Caki2 (cell line): Measurements from ENCODE around the gene SERPINB2. TPM values are rescaled to one million over a fixed set of nuclear protein-coding genes. Genes with fewer than 3 reads are reported as not detected.

Source experiments
- DNase-seq: peaks from one replicate; pipeline ENCODE4 v3.0.0-alpha.2; 2015; ENCODE audit warnings: low read depth
- in situ Hi-C: cut with HindIII; loops from 2 replicates; pipeline ENCODE4 v1.10.0; 2016; ENCODE audit warnings: low sequenced_read_pairs, low pct_unique_long_range_greater_than_20kb, mixed read lengths
- total RNA-seq: library from RNA; depleted of rRNA; stranded (reverse); fragments of >200 nt; shearing (Covaris generic); gene quantifications from 2 replicates; pipeline ENCODE4 v1.2.3, GENCODE V29; 2014; ENCODE audit warnings: low replicate concordance; rRNA removed

Gene SERPINB2, protein sequence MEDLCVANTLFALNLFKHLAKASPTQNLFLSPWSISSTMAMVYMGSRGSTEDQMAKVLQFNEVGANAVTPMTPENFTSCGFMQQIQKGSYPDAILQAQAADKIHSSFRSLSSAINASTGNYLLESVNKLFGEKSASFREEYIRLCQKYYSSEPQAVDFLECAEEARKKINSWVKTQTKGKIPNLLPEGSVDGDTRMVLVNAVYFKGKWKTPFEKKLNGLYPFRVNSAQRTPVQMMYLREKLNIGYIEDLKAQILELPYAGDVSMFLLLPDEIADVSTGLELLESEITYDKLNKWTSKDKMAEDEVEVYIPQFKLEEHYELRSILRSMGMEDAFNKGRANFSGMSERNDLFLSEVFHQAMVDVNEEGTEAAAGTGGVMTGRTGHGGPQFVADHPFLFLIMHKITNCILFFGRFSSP
- total RNA-seq = not detected in 2 replicates

GRCh38 chr18:63887424-63887823 is at the start of gene SERPINB2:
TSS of gene SERPINB2 (plus strand) at chr18:63887705. CDS start at chr18:63891445, 3,740 bp downstream.
- in situ Hi-C loops = no loop called here
- DNase-seq = no peak

- no peak for DNase-seq
- in situ Hi-C loops = no loop called here
These were observed 44.5 kb upstream of the SERPINB2 start for GRCh38 chr18:63843008-63843407.

DNA sequence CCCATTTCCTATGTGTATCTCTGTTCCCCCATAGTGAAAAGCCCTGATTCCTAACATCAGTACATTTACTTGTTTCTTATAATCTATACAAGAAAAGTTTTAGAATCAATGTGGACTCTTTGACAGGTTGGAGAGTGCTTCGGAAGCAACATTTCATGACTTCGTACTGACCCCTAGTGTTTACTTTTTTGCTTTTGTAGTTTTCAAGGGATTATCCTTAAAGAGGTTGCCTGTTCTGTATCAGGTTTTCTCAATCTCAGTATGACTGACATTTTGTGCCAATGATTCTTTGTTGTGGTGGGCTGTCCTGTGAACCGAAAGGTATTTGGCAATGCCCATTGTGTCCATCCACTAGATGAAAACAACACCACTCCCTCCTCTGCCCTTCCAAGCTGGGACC is 43.3 kb upstream of the SERPINB2 start:
- DNase-seq = peak; percentile 19
- in situ Hi-C loops = no loop called here

DNA sequence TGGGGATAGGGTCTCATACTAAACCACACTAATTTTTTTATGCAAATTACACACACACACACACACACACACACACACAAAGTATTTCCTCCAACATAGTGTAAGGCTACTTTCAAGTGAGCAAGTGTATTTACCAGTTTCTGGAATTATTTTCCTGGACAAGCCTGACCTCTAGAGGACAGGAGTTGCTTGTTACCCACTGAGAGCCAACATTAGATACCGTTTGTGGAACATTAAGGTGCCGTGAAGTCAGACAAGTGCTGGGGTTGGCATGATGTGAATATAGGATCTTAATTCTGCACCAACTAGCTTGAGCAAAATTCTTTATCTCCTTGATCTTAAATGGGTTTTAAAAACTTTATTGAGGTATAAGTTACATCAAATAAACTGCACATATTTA is 39.3 kb upstream of the SERPINB2 start:
- in situ Hi-C loops = no loop called here
- DNase-seq = peak; percentile 23

GRCh38 chr18:63850020-63850419 is 37.5 kb upstream of the SERPINB2 start:
- in situ Hi-C loops = no loop called here
- DNase-seq = no peak

GRCh38 chr18:63850636-63851035 is 36.9 kb upstream of the SERPINB2 start:
- DNase-seq = no peak
- in situ Hi-C loops = no loop called here

- no peak for DNase-seq
- in situ Hi-C loops = no loop called here
These were observed 29.0 kb upstream of the SERPINB2 start for GRCh38 chr18:63858456-63858855.

DNA sequence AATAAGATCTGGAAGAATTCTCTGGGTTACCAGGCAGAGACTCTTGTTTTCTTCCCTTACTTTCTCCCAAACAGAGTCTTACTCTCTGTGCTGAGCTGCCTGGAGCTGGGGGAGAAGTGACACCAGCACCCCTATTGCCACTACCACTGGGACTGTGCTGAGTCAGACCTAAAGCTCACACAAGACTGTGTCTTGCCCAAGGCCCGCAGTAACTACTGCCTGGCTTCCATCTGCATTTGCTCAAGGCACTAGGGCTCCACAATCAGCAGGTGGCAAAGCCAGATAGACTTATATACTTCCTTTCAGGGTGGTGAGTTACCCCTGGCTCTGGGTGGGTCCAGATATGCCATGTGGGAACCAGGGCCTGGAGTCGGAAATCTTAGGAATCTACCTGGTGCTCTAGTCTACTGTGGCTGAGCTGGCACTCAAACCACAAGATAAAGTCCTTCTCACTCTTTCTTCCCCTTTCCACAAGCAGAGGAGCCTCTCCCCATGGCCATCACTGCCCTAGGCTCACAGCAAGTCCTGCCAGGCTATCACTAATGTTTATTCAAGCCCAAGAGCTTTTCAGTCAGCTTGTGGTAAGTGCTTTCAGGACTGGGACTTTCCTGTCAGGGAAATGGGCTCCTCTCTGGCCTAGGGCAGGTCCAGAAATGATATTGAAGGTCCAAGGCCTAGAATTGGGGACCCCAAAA is 27.6 kb upstream of the SERPINB2 start:
- in situ Hi-C loops = no loop called here
- no peak for DNase-seq

GRCh38 chr18:63860531-63860930 is 27.0 kb upstream of the SERPINB2 start:
- in situ Hi-C loops = no loop called here
- DNase-seq = no peak

DNA sequence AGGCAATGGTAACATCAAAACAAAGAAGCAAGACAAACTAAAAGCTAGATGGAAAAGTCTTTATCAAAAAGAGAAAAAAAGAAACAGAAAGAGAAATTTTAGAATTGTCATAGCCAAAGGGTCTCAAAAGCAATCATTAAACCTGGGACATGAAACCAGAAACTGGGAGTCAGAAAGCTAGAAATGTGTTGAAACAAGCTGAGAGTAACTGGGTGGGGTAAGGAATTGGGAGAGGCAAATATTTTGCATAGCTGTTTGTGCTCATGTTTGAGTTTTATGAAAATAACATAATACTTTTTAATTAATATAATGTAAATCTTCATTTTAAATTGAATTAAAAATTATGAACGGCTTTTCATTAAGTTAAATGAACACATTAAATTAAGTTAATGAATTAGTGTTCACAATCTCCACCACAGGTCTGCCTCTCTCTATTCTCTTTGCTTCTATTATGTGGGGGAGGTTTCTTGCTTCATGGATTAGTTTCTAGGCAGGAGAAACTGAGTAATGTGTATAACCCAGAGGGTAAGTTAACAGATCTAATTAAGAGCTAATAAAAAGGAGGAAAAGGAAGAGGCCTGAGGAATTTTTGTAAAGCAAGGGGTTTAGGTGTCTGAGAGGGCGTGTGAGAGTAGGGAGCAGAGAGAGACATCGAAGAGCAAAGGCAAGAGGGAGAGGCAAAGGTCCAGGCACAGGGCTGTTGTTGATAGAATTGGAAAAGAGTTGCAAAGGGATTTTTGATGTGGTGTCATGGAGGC is 20.0 kb upstream of the SERPINB2 start:
- no peak for DNase-seq
- in situ Hi-C loops = no loop called here

- in situ Hi-C loops = no loop called here
- no peak for DNase-seq
These were observed 19.0 kb upstream of the SERPINB2 start for GRCh38 chr18:63868546-63868945.

- DNase-seq = no peak
- in situ Hi-C loops = no loop called here
These were observed 18.1 kb upstream of the SERPINB2 start for GRCh38 chr18:63869374-63869773.

GRCh38 chr18:63869851-63870250 is 17.7 kb upstream of the SERPINB2 start:
- DNase-seq = no peak
- in situ Hi-C loops = no loop called here

- DNase-seq = no peak
- in situ Hi-C loops = no loop called here
These were observed 15.7 kb upstream of the SERPINB2 start for GRCh38 chr18:63871836-63872235.

GRCh38 chr18:63872586-63872985 is 14.9 kb upstream of the SERPINB2 start:
- in situ Hi-C loops = no loop called here
- DNase-seq = no peak

GRCh38 chr18:63878343-63878742 is 9.2 kb upstream of the SERPINB2 start:
- no peak for DNase-seq

GRCh38 chr18:63878925-63879324 is 8.6 kb upstream of the SERPINB2 start:
- in situ Hi-C loops = no loop called here

More at GRCh38 chr18:63878343-63878742, 9.2 kb upstream of the SERPINB2 start:
- in situ Hi-C loops = no loop called here

GRCh38 chr18:63879709-63880108 is 7.8 kb upstream of the SERPINB2 start:
- in situ Hi-C loops = no loop called here
- DNase-seq = no peak

More at GRCh38 chr18:63878925-63879324, 8.6 kb upstream of the SERPINB2 start:
- DNase-seq = no peak

DNA sequence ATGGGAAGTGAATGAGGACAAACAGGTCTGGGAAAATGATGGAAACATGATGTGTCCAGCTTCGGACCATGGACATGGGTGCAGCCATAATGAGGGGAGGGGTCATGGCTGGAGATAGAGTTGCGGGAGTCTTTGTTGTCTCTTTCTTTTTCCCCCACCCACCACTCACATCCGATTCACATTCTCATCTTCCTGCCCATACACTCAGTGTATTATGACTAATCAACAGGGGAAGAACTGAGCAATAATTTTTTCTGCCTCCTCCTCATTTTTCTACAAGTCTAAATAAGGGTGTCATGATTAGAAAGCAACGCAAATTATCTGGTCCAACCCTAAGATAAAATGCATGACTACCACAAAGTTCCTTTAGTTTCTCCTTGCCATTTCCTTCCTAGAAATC is 5.7 kb upstream of the SERPINB2 start:
- no peak for DNase-seq
- in situ Hi-C loops = no loop called here
